Psoas muscle (tissue), 8 donors: Measurements from ENCODE around the gene STK39. TPM values are rescaled to one million over a fixed set of nuclear protein-coding genes. Genes with fewer than 3 reads are reported as not detected.
"Not testable (repeated sequence)": the region's sequence is repeated elsewhere in the genome, so short reads cannot be mapped to it uniquely, and the experiment has no call there.

Source experiments
- ATAC-seq, 4 donors: fragments of 200-7000 bp; cut with Tn5 transposase; one replicate each; pipeline ENCODE4 v1.9.1; 2020; ENCODE audit warnings: moderate library complexity in 3 of 4, mild to moderate bottlenecking in 2 of 4
- DNase-seq, 2 donors: peaks; one replicate each; pipeline ENCODE4 v3.0.0-alpha.2; 2020
- H3K27ac ChIP-seq: fragments of 200-600 bp; one replicate; pipeline ENCODE4 v1.8.0; 2022
- H3K27me3 ChIP-seq, 3 donors: fragments of 200-600 bp in 1 of 3; one replicate each; pipeline versions ENCODE4 v1.6.1 to v1.8.0; 2013 to 2022; ENCODE audit warnings: low read length in 2 of 3, mild to moderate bottlenecking in 2 of 3, moderate library complexity in 1 of 3; ENCODE audit not compliant: insufficient read depth in 3 of 3
- H3K36me3 ChIP-seq, 2 donors: fragments of 200-600 bp in 1 of 2; one replicate each; pipeline versions ENCODE4 v1.6.1 to v1.8.0; 2013 to 2022; ENCODE audit warnings: low read depth in 1 of 2, mild to moderate bottlenecking in 1 of 2, moderate library complexity in 1 of 2; ENCODE audit not compliant: insufficient read depth in 1 of 2
- H3K4me1 ChIP-seq: fragments of 200-600 bp; one replicate; pipeline ENCODE4 v1.8.0; 2022
- H3K4me3 ChIP-seq: fragments of 200-600 bp; one replicate; pipeline ENCODE4 v1.8.0; 2022; ENCODE audit warnings: mild to moderate bottlenecking
- H3K9me3 ChIP-seq: fragments of 200-600 bp; one replicate; pipeline ENCODE4 v1.8.0; 2022
- WGBS, 3 donors: extraction: QIAGEN DNeasy Blood & Tissue Kit; methylation state at CpG; one replicate each; pipeline versions ENCODE4 v1.1.6 to v1.1.7; 2013; 5-methylcytosine and 5-hydroxymethylcytosine counted together
- intact Hi-C, 2 donors: fragments of 100-400 bp; cut with DNase I; formaldehyde crosslinking; loops; one replicate each; pipeline versions ENCODE4 v1.11.0 to v1.14.2; 2022
- polyA plus RNA-seq, 3 donors: library from polyadenylated mRNA; stranded (reverse); fragments of 200-250 nt; gene quantifications; one replicate each; pipeline ENCODE4 v1.2.3, GENCODE V29; 2013
- total RNA-seq, 4 donors: library from RNA; stranded (reverse); fragmentation: NEBNext Ultra II Directional in 2 of 4; extraction: Animal tissue kit (Norgen Biotek cat#: 25700) in 2 of 4; gene quantifications; one replicate each; pipeline versions ENCODE4 v1.2.1 to v1.2.4, GENCODE V29; 2021 to 2023
- TF ChIP-seq, protein P1 (sequence below): fragments of 200-600 bp; IDR thresholded peaks from one replicate; pipeline ENCODE4 v1.8.0; 2022; ENCODE audit warnings: antibody characterized with exemption
- donor health status: healthy with polysubstance abuse.
- donor health status: DM: no; HTN: no; CAD: no; lungs with moderate emphysema.
- donor health status: Bipolar disorder and iron deficiency.
- donor health status: healthy.
- donor health status: DM: yes; HTN: yes; CAD: no.
- donor health status: DM: no; HTN: no; CAD: no.
- donor health status: DM: no; HTN: no; CAD: no.
- donor health status: DM: yes; HTN: yes; CAD: no.

Gene STK39
- total and polyA plus RNA-seq, 7 donors = 2.3 to 10.0 (median 4.9) TPM

DNA sequence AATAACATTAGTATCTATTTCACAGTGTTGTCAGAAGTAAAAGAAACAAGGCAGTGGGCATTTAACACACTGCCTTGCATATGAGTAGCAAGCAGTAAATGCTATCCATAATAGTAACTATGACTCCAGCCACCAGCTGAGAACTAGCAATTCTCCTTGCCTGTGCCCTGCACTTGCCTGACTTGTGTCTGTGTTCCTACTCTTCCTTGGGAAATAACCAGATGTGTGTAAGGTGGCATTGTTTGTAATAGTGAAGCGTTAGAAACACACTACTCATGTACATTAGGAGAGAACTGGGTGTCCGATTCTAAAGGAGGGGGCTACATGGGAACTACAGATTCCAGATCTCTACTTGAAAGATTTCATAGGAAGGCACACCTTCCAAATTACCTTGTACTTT lies 197.8 kb downstream of the STK39 start:
- TF ChIP-seq, protein P1, sequence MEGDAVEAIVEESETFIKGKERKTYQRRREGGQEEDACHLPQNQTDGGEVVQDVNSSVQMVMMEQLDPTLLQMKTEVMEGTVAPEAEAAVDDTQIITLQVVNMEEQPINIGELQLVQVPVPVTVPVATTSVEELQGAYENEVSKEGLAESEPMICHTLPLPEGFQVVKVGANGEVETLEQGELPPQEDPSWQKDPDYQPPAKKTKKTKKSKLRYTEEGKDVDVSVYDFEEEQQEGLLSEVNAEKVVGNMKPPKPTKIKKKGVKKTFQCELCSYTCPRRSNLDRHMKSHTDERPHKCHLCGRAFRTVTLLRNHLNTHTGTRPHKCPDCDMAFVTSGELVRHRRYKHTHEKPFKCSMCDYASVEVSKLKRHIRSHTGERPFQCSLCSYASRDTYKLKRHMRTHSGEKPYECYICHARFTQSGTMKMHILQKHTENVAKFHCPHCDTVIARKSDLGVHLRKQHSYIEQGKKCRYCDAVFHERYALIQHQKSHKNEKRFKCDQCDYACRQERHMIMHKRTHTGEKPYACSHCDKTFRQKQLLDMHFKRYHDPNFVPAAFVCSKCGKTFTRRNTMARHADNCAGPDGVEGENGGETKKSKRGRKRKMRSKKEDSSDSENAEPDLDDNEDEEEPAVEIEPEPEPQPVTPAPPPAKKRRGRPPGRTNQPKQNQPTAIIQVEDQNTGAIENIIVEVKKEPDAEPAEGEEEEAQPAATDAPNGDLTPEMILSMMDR = no peak
- DNase-seq (no peak), ATAC-seq (no peak)
- H3K27ac ChIP-seq = no peak overlapping the region
- no peaks in the 10 kb centered on the region for H3K36me3 ChIP-seq
- intact Hi-C loops = no loop called here
- WGBS, 3 donors = 94 to 99% (median 94%) methylated on average over 2 of the region's 2 CpGs
- H3K4me1 ChIP-seq = no peaks in the 10 kb centered on the region
- H3K4me3 ChIP-seq = no peak overlapping the region
- no peaks in the 10 kb centered on the region for H3K27me3 ChIP-seq
- no peaks in the 10 kb centered on the region for H3K9me3 ChIP-seq

GRCh38 chr2:168047091-168047690 lies 200.2 kb downstream of the STK39 start:
- TF ChIP-seq, protein P1 = no peak
- Histone ChIP-seq H3K4me3 (no peak overlapping the region), H3K9me3 (no peaks in the 10 kb centered on the region), H3K4me1 (no peaks in the 10 kb centered on the region), H3K36me3 (no peaks in the 10 kb centered on the region), H3K27ac (no peak overlapping the region), H3K27me3 (no peaks in the 10 kb centered on the region)
- DNase-seq = no peak
- no peak for ATAC-seq
- WGBS, 3 donors = 77 to 82% (median 78%) methylated on average over 3 of the region's 3 CpGs
- intact Hi-C loops = no loop called here

- Histone ChIP-seq H3K27me3 (no peaks in the 10 kb centered on the region), H3K4me1 (no peaks in the 10 kb centered on the region), H3K27ac (no peak overlapping the region), H3K4me3 (no peak overlapping the region), H3K9me3 (no peaks in the 10 kb centered on the region), H3K36me3 (no peaks in the 10 kb centered on the region)
- ATAC-seq = no peak
- intact Hi-C loops = no loop called here
- TF ChIP-seq, protein P1 = no peak
- WGBS, 3 donors = 98 to 100% (median 100%) methylated on average over 1 of the region's 1 CpG
- no peak for DNase-seq
These were observed 202.8 kb downstream of the STK39 start for GRCh38 chr2:168044579-168044978.

DNA sequence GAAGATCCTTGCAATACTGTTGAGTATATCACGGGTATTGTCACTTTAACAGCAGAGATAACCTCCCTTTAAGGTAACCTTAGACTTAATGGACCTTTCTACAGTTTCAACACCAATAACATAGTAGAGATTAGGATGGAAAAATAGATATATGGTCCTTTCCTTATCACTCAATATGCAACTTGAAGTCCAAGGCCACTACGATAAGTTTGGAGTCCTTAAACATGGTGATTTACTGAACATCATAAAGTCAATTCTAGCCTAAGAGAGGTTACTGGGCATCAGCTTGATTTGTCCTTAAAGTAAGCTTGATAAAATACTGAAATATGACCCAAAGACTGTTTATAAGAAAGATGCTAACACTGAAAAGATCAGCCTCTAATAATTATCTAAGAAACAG lies 203.2 kb downstream of the STK39 start:
- WGBS, 3 donors = 89 to 94% (median 90%) methylated on average over 2 of the region's 2 CpGs
- H3K36me3 ChIP-seq = no peaks in the 10 kb centered on the region
- H3K27ac ChIP-seq = no peak overlapping the region
- no peak for ATAC-seq
- H3K27me3 ChIP-seq = no peaks in the 10 kb centered on the region
- TF ChIP-seq, protein P1 = no peak
- no peaks in the 10 kb centered on the region for H3K4me1 ChIP-seq
- no peaks in the 10 kb centered on the region for H3K9me3 ChIP-seq
- H3K4me3 ChIP-seq = no peak overlapping the region
- intact Hi-C loops = no loop called here
- no peak for DNase-seq

- H3K9me3 ChIP-seq, intact Hi-C loops, DNase-seq, H3K4me1 ChIP-seq, H3K36me3 ChIP-seq, ATAC-seq, H3K27ac ChIP-seq, H3K27me3 ChIP-seq, H3K4me3 ChIP-seq: not testable (repeated sequence)
- 90 to 95% (median 91%) methylated on average over 5 of the region's 5 CpGs for WGBS, 3 donors
These were observed 205.1 kb downstream of the STK39 start for GRCh38 chr2:168042127-168042824.
